ENCODE results near the gene LGALS7B. TPM values are rescaled to one million over a fixed set of nuclear protein-coding genes. Genes with fewer than 3 reads are reported as not detected.

The LGALS7B gene
- total and polyA plus RNA-seq, 2 of the 4 experiments (the other 2 are of a cell fraction), result not detected

DNA sequence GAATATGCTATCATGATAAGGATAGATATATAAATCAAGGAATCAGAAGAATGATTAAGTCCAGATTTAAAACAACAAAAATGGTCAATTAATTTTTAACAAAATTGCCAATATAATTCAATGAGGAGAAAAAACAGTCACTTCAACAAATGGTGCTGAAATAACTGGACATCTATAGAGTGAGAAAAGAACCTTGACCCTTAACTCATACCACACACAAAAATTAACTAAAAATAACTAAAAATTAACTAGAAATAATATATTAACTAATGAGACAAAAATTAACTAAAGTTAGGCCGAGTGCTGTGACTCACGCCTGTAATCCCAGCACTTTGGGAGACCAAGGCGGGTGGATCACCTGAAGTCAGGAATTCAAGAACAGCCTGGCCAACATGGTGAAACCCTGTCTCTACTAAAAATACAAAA lies 25.2 kb upstream of the LGALS7B start:
- Histone ChIP-seq H2AK9ac (replicated peaks; ENCODE audit: low read depth, low read length, poor library complexity) (no peak overlapping the region), H3K14ac (replicated peaks; ENCODE audit: low read depth, low read length) (no peak overlapping the region), H2BK120ac (ENCODE audit: low read depth, low read length) (no peak overlapping the region), H3K4ac (ENCODE audit: low read depth, low read length) (no peak overlapping the region), H2BK15ac (ENCODE audit: low read depth, low read length) (no peak overlapping the region), H3K4me1 (ENCODE audit: control insufficient read depth, insufficient read depth, low read length) (no peaks in the 10 kb centered on the region), H2AK5ac (ENCODE audit: low read depth, low read length) (no peak overlapping the region), H3K18ac (ENCODE audit: low read depth, low read length) (no peak overlapping the region), H3K36me3 (ENCODE audit: control insufficient read depth, insufficient read depth, low read length) (no peaks in the 10 kb centered on the region), H2BK20ac (ENCODE audit: low read depth, low read length) (no peak overlapping the region), H3K79me1 (ENCODE audit: low read depth in 1 of 2, low read length in 2 of 2) (no peaks in the 10 kb centered on the region), H3K9me1 (ENCODE audit: insufficient read depth, low read length) (no peaks in the 10 kb centered on the region), H4K8ac (ENCODE audit: low read depth in 2 of 2, low read length in 2 of 2) (no peak overlapping the region), H2AFZ (replicated peaks; ENCODE audit: low read length, poor library complexity) (no peak overlapping the region), H4K20me1 (ENCODE audit: insufficient read depth, low read length) (no peaks in the 10 kb centered on the region), H2BK5ac (ENCODE audit: low read depth, low read length, poor library complexity, severe bottlenecking) (no peak overlapping the region), H3K56ac (ENCODE audit: extremely low read depth, insufficient read depth, low read length) (no peak overlapping the region), H4K5ac (ENCODE audit: low read depth, low read length) (no peak overlapping the region), H3K27me3 (ENCODE audit: control insufficient read depth, insufficient read depth, low read length) (0 out of 2 replicates have a peak, but pooled peaks cover 1% of the 10 kb centered on the region), H3K23ac (ENCODE audit: low read depth, low read length) (no peak overlapping the region), H4K91ac (ENCODE audit: insufficient read depth, low read depth, low read length) (no peak overlapping the region), H3K27ac (ENCODE audit: insufficient read depth, low read length) (no peak overlapping the region), H3K4me2 (ENCODE audit: low read depth, low read length) (no peak overlapping the region), H3K9me3 (ENCODE audit: control insufficient read depth, insufficient read depth, low read length) (no peaks in the 10 kb centered on the region), H3K4me3 (ENCODE audit: insufficient read depth, low read depth, low read length) (no peak overlapping the region), H3K9ac (ENCODE audit: low read depth, low read length) (no peak overlapping the region)
- ATAC-seq (ENCODE audit: low read depth), result no peak
- in situ Hi-C loops (cut with MboI; ENCODE audit: low sequenced_read_pairs) (no loop called here), intact Hi-C loops (cut with micrococcal nuclease) (no loop called here), dilution Hi-C loops (cut with HindIII; ENCODE audit: low sequenced_read_pairs, unreplicated experiment) (no loop called here)
- no TSS peak for BruUV-seq (replicated peaks)
- POLR2A ChIA-PET (ENCODE audit: unreplicated experiment), result no interaction called here
- 90% methylated on average over 2 of the region's 3 CpGs; no CpG with 5 or more reads in 1 of the 2 experiments for WGBS, 2 experiments (ENCODE audit: extremely low coverage in 2 of 2, insufficient read length in 1 of 2)
- CTCF ChIA-PET, result no interaction called here
- DNase-seq, result no peak
- no peak for TF ChIP-seq POLR2A (IDR thresholded peaks at IDR 0.05; ENCODE audit: low read depth, low read length)
- TF ChIP-seq BHLHE40 (IDR thresholded peaks at IDR 0.05; ENCODE audit: low read depth, low read length), result no peak
- TF ChIP-seq CEBPB (IDR thresholded peaks at IDR 0.05; ENCODE audit: low read depth, low read length), result no peak
- TF ChIP-seq MAFK (IDR thresholded peaks at IDR 0.05; ENCODE audit: low read depth, low read length), result no peak
- TF ChIP-seq SMC3 (IDR thresholded peaks at IDR 0.05; ENCODE audit: low read depth, low read length), result no peak
- no peak for TF ChIP-seq MAZ (IDR thresholded peaks at IDR 0.05; ENCODE audit: borderline replicate concordance, low read depth, low read length)
- no peak for TF ChIP-seq RFX5 (IDR thresholded peaks at IDR 0.05; ENCODE audit: low read depth, low read length)
- TF ChIP-seq ELK1 (IDR thresholded peaks at IDR 0.05; ENCODE audit: borderline replicate concordance, low read depth, low read length), result no peak
- TF ChIP-seq, protein P1, sequence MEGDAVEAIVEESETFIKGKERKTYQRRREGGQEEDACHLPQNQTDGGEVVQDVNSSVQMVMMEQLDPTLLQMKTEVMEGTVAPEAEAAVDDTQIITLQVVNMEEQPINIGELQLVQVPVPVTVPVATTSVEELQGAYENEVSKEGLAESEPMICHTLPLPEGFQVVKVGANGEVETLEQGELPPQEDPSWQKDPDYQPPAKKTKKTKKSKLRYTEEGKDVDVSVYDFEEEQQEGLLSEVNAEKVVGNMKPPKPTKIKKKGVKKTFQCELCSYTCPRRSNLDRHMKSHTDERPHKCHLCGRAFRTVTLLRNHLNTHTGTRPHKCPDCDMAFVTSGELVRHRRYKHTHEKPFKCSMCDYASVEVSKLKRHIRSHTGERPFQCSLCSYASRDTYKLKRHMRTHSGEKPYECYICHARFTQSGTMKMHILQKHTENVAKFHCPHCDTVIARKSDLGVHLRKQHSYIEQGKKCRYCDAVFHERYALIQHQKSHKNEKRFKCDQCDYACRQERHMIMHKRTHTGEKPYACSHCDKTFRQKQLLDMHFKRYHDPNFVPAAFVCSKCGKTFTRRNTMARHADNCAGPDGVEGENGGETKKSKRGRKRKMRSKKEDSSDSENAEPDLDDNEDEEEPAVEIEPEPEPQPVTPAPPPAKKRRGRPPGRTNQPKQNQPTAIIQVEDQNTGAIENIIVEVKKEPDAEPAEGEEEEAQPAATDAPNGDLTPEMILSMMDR (conservative IDR thresholded peaks at IDR 0.05; ENCODE audit: low read depth, low read length), result no peak
